ENCODE results near the gene LGALS3.

Gene LGALS3

DNA sequence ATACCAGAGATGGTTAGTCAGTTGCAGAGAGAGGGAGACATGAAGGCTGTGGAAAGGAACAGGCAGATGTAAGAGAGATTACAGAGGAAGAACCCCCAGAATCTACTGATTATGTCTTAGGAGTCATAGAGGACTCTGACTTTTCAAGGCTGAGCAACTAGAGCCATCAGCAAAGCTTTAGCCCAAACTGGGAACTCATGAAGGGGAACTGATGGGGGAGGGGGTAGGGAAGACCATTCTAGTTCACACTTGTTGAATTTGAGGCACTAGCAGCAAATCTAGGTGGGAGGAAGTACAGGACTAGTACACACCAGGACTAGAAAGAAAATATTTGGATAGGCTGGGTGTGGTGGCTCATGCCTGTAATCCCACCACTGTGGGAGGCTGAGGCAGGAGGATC, 10.1 kb downstream of the LGALS3 start (continued):
- TF ChIP-seq ZNF707 (tag by site-specific recombination; IDR thresholded peaks at IDR 0.05) (no peak), ZNF202 (tag by site-specific recombination; IDR thresholded peaks at IDR 0.05; ENCODE audit: borderline replicate concordance) (no peak), ZNF658 (tag by site-specific recombination; IDR thresholded peaks at IDR 0.05) (no peak), ZNF514 (tag by site-specific recombination; IDR thresholded peaks at IDR 0.05) (no peak), SALL2 (tag by site-specific recombination; IDR thresholded peaks at IDR 0.05; ENCODE audit: borderline replicate concordance) (no peak)
- TF ChIP-seq, protein P1, sequence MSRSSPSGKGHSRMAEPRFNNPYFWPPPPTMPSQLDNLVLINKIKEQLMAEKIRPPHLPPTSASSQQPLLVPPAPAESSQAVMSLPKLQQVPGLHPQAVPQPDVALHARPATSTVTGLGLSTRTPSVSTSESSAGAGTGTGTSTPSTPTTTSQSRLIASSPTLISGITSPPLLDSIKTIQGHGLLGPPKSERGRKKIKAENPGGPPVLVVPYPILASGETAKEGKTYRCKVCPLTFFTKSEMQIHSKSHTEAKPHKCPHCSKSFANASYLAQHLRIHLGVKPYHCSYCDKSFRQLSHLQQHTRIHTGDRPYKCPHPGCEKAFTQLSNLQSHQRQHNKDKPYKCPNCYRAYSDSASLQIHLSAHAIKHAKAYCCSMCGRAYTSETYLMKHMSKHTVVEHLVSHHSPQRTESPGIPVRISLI (tag by site-specific recombination; IDR thresholded peaks at IDR 0.05): no peak

DNA sequence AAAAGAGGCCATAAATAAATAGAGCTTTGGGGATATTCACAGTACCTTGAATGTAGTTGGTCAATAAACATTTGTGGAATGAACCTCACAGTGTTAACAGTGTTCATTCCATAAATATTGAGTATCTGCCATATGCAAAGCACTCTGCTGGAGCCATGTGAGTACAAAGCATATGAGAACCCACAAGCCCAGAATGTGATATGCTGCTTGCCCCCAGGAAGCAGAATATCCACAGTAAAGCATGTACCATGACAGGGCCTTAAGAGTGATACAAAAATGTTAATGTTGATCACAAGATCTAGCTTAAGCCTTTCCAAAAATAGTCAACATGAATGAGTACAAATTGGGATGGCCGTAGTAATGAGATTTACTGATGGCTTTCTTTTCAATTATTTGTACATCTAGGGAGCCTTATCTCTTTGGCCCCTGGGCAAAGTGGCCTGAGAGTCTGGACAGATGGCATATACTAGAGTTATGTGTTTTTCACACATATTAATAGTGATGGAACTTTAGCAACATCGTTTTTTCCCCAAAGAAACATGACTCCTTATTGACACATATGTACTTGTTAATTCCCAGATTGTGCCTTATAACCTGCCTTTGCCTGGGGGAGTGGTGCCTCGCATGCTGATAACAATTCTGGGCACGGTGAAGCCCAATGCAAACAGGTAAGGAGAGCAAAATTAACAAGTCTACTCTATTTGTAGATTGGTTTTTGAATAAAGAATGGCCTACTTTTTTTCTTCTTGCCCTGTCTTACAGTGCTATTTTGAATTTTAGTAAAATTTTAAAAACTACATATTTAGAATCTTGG, 10.9 kb downstream of the LGALS3 start:
- Histone ChIP-seq H3K27ac (ENCODE audit: extremely low read depth, low read depth, low read length) (no peak overlapping the region), H3K36me3 (ENCODE audit: control insufficient read depth in 2 of 2, insufficient read depth in 1 of 2, low read length in 2 of 2) (peaks cover 48 to 49% of the 10 kb centered on the region in 2 experiments), H3K4me1 (ENCODE audit: control insufficient read depth, insufficient read depth, low read length) (no peaks in the 10 kb centered on the region), H3K9me3 (ENCODE audit: control insufficient read depth, insufficient read depth, low read depth, low read length) (no peaks in the 10 kb centered on the region), H3K4me3 (ENCODE audit: low read depth, low read length) (no peak overlapping the region)
- POLR2A ChIA-PET: no interaction called here
- CTCF ChIA-PET: interaction anchor here (0.5 kb wide), 1 partner anchor 51 kb away, joined by 3 read pairs; no protein-coding TSS in a partner anchor
- no peak for TF ChIP-seq BCL11A (tag by site-specific recombination; IDR thresholded peaks at IDR 0.05; ENCODE audit: low read depth)

GRCh38 chr14:55141825-55142224, 12.8 kb downstream of the LGALS3 start:
- POLR2A ChIA-PET: no interaction called here
- Histone ChIP-seq H3K9me3 (ENCODE audit: control insufficient read depth, insufficient read depth, low read depth, low read length) (no peaks in the 10 kb centered on the region), H3K4me1 (ENCODE audit: control insufficient read depth, insufficient read depth, low read length) (no peaks in the 10 kb centered on the region), H3K4me3 (ENCODE audit: low read depth, low read length) (no peak overlapping the region), H3K27ac (ENCODE audit: extremely low read depth, low read depth, low read length) (no peak overlapping the region), H3K36me3 (ENCODE audit: control insufficient read depth in 2 of 2, insufficient read depth in 1 of 2, low read length in 2 of 2) (peaks cover 59 to 66% of the 10 kb centered on the region in 2 experiments)
- CTCF ChIA-PET: no interaction called here
- TF ChIP-seq, protein P2, sequence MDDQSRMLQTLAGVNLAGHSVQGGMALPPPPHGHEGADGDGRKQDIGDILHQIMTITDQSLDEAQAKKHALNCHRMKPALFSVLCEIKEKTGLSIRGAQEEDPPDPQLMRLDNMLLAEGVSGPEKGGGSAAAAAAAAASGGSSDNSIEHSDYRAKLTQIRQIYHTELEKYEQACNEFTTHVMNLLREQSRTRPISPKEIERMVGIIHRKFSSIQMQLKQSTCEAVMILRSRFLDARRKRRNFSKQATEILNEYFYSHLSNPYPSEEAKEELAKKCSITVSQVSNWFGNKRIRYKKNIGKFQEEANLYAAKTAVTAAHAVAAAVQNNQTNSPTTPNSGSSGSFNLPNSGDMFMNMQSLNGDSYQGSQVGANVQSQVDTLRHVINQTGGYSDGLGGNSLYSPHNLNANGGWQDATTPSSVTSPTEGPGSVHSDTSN (CRISPR knock-in tag; IDR thresholded peaks at IDR 0.05): no peak
- no peak for TF ChIP-seq ZNF292 (tag by site-specific recombination; IDR thresholded peaks at IDR 0.05; ENCODE audit: borderline replicate concordance, low read depth)
- TF ChIP-seq ZBTB11 (tag by site-specific recombination; conservative IDR thresholded peaks at IDR 0.05; ENCODE audit: low read depth): no peak
- no peak for TF ChIP-seq SALL2 (tag by site-specific recombination; IDR thresholded peaks at IDR 0.05; ENCODE audit: borderline replicate concordance)
- TF ChIP-seq ZNF529 (tag by site-specific recombination; IDR thresholded peaks at IDR 0.05; ENCODE audit: insufficient replicate concordance): no peak
- no peak for TF ChIP-seq ZNF433 (tag by site-specific recombination; IDR thresholded peaks at IDR 0.05; ENCODE audit: low read depth)
- no peak for TF ChIP-seq ZSCAN23 (tag by site-specific recombination; IDR thresholded peaks at IDR 0.05)
- TF ChIP-seq ZSCAN4 (tag by site-specific recombination; IDR thresholded peaks at IDR 0.05): no peak

All from HEK293 (cell line).